Activated T-helper 1 cell treated with anti-CD3 and anti-CD28 coated beads, Interleukin-12 subunit alpha, Interleukin-12 subunit beta, Interleukin-2, Interleukin-4 antibody, amounts not matched to agents 30 ng/mL and 10 ng/mL and 1 ng/mL, durations not matched to agents 14 hours and 24 hours and 36 hours (primary cell): ENCODE results near the gene FCN2. TPM values are rescaled to one million over a fixed set of nuclear protein-coding genes. Genes with fewer than 3 reads are reported as not detected.

Experiments used
- DNase-seq: peaks from one replicate; pipeline ENCODE4 v3.0.0; 2021; ENCODE audit warnings: low spot score
- H3K27ac Mint-ChIP-seq: one replicate; pipeline ENCODE4 v1.8.0; 2021; ENCODE audit warnings: mild to moderate bottlenecking, mixed read lengths
- H3K27me3 Mint-ChIP-seq: one replicate; pipeline ENCODE4 v1.8.0; 2022; ENCODE audit warnings: mild to moderate bottlenecking, moderate library complexity, mixed read lengths; ENCODE audit not compliant: insufficient read depth
- H3K36me3 Mint-ChIP-seq: one replicate; pipeline ENCODE4 v1.8.0; 2021; ENCODE audit warnings: low read depth, mixed read lengths
- H3K4me1 Mint-ChIP-seq: one replicate; pipeline ENCODE4 v1.8.0; 2021; ENCODE audit warnings: low read depth, mixed read lengths
- H3K4me3 Mint-ChIP-seq: one replicate; pipeline ENCODE4 v1.8.0; 2021; ENCODE audit warnings: mild to moderate bottlenecking, moderate library complexity, mixed read lengths
- H3K9me3 Mint-ChIP-seq: one replicate; pipeline ENCODE4 v1.8.0; 2021; ENCODE audit warnings: mixed read lengths
- intact Hi-C: fragments of 100-400 bp; cut with micrococcal nuclease; formaldehyde crosslinking; loops from one replicate; pipeline ENCODE4 v1.15.1; 2024
- total RNA-seq: library from RNA; stranded (reverse); gene quantifications from 2 replicates; pipeline ENCODE4 v1.2.3, GENCODE V29; 2022

FCN2 gene
- total RNA-seq, 1 donor from 2014 or later, result not detected

DNA sequence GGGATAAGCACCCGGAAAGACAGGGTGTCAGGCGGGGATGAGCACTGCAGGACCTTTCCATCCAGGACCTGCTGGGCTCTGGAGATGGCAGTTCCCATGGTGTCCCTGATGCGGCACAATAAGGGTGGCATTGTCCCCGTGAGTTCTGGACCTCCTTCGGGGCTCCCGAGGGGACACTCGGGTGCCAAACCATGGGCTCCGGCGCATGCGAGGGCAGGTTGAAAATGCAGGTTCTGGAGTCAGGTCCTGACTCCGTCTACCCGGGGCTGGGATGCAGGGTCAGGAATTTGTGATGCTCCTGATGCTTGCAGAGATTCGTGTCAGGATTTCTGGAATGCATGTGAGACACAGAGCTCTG lies 682 bp downstream of the FCN2 start:
- Mint-ChIP-seq H3K27ac (no peak overlapping the region), H3K27me3 (peaks cover 2% of the 10 kb centered on the region), H3K4me3 (no peak overlapping the region), H3K4me1 (no peaks in the 10 kb centered on the region), H3K36me3 (no peaks in the 10 kb centered on the region), H3K9me3 (no peaks in the 10 kb centered on the region)
- intact Hi-C loops, result no loop called here
- DNase-seq, result no peak

DNA sequence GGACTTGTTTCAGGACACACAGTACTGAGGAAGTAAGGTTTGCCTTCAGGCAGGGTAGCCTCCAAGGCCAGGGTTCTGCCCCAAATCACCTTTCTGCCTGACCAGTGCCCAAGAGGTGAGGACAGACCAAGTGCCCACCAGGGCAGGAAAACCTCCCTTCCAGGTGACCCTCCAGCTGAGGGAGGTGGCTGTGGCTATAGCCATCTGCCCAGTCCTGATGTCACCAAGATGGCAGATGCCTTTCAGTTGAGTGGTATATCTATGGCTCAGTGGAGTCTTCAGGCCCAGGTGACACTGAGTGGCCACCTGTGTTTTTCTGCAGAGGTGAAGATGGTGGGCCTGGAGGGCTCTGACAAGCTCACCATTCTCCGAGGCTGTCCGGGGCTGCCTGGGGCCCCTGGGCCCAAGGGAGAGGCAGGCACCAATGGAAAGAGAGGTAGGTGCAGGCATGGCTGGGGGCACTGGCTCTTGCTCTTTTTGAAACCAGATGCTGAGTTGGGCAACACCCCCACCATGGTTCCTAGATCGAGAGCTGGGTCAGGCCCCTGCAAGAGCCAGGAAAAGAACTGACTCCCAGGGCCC lies 1.7 kb downstream of the FCN2 start:
- no peaks in the 10 kb centered on the region for H3K36me3 Mint-ChIP-seq
- H3K27ac Mint-ChIP-seq, result no peak overlapping the region
- H3K27me3 Mint-ChIP-seq, result peaks cover 2% of the 10 kb centered on the region
- no peaks in the 10 kb centered on the region for H3K4me1 Mint-ChIP-seq
- H3K9me3 Mint-ChIP-seq, result no peaks in the 10 kb centered on the region
- no peak for DNase-seq
- H3K4me3 Mint-ChIP-seq, result no peak overlapping the region
- intact Hi-C loops, result no loop called here

DNA sequence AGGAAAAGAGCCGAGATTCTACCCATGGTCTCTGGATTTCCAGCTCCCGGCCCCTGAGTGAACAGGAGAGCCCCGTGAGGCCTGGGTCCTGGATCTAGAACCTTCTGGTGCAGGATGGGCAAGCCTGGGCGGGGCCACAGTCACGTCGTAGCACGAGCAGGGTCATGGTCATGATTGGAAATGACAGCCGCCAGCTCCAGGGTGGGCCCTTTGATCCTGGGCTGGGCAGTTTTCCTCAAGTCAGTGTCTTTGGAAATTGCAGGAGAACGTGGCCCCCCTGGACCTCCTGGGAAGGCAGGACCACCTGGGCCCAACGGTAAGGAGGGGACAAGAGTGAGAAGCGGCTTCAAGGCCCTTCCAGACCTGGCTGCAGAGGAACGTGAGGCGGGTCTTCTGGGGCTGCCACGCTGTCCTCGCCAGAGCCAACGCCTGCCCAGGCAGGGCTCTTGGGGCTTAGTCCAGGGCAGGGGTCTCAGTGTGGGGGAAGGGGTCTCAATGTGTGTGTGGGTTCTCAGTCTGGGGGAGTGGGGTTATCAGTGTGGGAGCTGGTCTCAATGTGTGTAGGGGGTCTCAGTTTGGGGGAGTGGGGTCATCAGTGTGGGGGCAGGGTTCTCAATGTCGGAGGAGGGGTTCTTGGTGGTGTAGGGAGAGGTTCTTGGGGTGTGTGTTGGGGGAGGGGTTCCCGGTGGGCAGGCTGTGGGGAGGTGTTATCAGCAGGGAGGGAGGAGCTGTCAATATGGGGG lies 2.6 kb downstream of the FCN2 start:
- H3K27ac Mint-ChIP-seq, result no peak overlapping the region
- H3K4me1 Mint-ChIP-seq, result no peaks in the 10 kb centered on the region
- DNase-seq, result no peak
- H3K27me3 Mint-ChIP-seq, result peaks cover 2% of the 10 kb centered on the region
- no peaks in the 10 kb centered on the region for H3K36me3 Mint-ChIP-seq
- no peaks in the 10 kb centered on the region for H3K9me3 Mint-ChIP-seq
- H3K4me3 Mint-ChIP-seq, result no peak overlapping the region
- intact Hi-C loops, result no loop called here

DNA sequence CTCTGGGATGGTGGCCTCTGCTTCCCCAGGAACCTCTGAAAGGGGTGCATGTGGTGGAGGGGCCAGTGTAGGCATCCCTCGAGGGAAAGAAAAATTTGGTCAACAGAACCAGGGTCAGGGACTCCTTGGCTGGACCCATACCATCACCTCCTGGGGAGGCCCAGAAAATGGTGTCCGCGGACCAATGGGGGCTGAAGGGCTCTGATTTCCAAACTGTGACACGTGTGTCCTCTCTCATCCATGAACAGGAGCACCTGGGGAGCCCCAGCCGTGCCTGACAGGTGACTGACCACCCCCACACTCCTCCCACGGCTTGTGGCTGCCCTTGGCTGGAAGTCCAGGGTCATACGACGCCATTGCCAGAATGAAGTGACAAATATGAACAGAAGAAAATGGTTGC lies 3.9 kb downstream of the FCN2 start:
- intact Hi-C loops, result no loop called here
- Mint-ChIP-seq H3K27ac (no peak overlapping the region), H3K9me3 (no peaks in the 10 kb centered on the region), H3K4me1 (no peaks in the 10 kb centered on the region), H3K27me3 (peaks cover 2% of the 10 kb centered on the region), H3K36me3 (no peaks in the 10 kb centered on the region), H3K4me3 (no peak overlapping the region)
- no peak for DNase-seq

DNA sequence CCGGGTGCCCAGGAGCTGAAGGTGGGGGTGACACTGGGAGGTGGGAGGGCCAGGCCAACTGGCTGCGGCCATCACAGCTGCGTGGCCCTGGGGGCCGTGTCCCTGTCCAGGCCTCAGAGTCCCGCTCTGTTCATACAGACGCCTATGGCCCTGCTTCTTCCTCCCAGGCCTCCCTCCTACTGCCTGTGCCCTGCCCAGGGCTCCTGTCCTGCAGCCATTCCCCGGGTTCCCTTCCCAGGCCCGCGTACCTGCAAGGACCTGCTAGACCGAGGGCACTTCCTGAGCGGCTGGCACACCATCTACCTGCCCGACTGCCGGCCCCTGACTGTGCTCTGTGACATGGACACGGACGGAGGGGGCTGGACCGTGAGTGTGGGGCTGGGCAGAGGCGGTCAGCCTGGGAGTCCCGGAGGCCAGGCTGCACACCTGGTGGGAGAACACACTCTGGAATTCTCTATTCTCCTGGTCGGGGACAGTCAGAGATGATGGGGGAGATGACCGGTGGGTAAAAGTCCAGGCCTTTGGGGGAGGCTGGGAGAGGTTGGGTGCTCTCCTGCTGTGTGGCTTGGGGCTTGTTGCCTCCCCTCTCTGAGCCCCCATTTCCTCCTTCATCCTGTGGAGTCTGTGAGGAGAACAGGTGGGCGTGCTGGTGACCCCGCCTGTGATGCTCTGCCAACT lies 4.5 kb downstream of the FCN2 start:
- no peak for DNase-seq
- H3K4me1 Mint-ChIP-seq, result no peaks in the 10 kb centered on the region
- peaks cover 2% of the 10 kb centered on the region for H3K27me3 Mint-ChIP-seq
- no peak overlapping the region for H3K4me3 Mint-ChIP-seq
- H3K9me3 Mint-ChIP-seq, result no peaks in the 10 kb centered on the region
- H3K27ac Mint-ChIP-seq, result no peak overlapping the region
- no peaks in the 10 kb centered on the region for H3K36me3 Mint-ChIP-seq
- intact Hi-C loops, result no loop called here

DNA sequence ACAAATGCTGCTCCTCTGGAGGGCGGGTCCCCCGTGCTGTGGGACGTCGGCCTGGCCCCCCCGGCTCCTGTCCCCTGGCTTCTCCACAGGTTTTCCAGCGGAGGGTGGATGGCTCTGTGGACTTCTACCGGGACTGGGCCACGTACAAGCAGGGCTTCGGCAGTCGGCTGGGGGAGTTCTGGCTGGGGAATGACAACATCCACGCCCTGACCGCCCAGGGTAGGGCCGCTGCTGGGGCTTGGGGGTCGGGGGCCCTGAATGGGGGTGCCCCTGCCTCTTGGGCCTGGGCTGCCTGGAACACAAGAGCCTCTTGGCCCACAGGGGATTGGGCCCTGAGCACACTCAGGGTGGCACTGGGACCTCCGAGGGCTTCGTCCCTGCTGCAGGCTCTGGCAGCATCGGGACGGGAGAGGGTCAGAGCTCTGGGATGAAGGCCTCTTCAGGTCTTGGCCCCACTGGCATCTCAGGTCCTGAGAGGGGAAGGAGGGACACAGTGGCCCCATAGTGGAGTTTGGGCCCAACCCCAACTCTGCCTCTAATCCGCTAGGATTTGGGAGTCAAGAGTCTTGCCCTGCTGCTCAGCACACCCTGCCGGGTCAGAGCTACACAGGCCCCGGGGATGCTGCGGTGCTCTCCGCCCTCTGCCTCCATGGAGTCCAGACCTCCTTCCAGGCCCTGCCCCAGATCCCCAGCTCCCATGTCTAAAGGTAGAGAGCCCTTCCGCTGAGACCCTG lies 5.2 kb downstream of the FCN2 start:
- DNase-seq, result no peak
- Mint-ChIP-seq H3K36me3 (no peaks in the 10 kb centered on the region), H3K9me3 (no peaks in the 10 kb centered on the region), H3K27ac (no peak overlapping the region), H3K27me3 (peaks cover 2% of the 10 kb centered on the region), H3K4me3 (no peak overlapping the region), H3K4me1 (no peaks in the 10 kb centered on the region)
- intact Hi-C loops, result no loop called here

DNA sequence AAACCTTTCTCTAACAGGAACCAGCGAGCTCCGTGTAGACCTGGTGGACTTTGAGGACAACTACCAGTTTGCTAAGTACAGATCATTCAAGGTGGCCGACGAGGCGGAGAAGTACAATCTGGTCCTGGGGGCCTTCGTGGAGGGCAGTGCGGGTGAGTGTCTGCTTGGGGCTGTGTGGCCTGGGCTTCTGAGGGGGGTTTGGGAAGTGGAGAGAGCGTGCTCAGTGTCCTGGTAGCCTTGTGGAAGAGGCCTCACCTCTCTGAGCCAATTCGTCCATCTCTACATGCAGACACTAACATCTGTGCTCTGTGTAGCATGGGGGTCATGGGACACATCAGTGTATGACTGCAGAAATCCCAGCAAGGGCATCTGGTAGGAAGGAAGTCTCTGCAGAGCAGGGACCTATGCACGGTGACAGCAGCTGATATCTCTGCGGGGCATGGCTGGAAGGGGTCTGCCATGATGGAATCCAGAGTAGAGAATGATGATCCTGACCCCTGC lies 5.9 kb downstream of the FCN2 start:
- H3K4me1 Mint-ChIP-seq, result no peaks in the 10 kb centered on the region
- H3K36me3 Mint-ChIP-seq, result no peaks in the 10 kb centered on the region
- no peak overlapping the region for H3K4me3 Mint-ChIP-seq
- H3K27ac Mint-ChIP-seq, result no peak overlapping the region
- H3K27me3 Mint-ChIP-seq, result peaks cover 2% of the 10 kb centered on the region
- intact Hi-C loops, result no loop called here
- H3K9me3 Mint-ChIP-seq, result no peaks in the 10 kb centered on the region
- DNase-seq, result no peak

DNA sequence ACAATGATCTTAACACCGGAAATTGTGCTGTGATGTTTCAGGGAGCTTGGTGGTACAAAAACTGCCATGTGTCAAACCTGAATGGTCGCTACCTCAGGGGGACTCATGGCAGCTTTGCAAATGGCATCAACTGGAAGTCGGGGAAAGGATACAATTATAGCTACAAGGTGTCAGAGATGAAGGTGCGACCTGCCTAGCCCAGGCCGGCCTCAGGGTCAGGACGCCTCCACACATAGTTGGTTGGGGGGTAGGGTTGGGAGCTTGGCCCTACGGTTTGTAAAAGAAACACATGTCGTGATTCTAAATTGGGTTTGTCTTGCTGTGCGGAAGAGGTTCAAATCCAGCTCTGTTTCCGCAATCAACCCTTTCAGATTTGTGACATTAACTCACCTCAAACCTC lies 6.6 kb downstream of the FCN2 start:
- Mint-ChIP-seq H3K9me3 (no peaks in the 10 kb centered on the region), H3K27ac (no peak overlapping the region), H3K27me3 (peaks cover 2% of the 10 kb centered on the region), H3K36me3 (no peaks in the 10 kb centered on the region), H3K4me1 (no peaks in the 10 kb centered on the region), H3K4me3 (no peak overlapping the region)
- no peak for DNase-seq
- intact Hi-C loops, result no loop called here

DNA sequence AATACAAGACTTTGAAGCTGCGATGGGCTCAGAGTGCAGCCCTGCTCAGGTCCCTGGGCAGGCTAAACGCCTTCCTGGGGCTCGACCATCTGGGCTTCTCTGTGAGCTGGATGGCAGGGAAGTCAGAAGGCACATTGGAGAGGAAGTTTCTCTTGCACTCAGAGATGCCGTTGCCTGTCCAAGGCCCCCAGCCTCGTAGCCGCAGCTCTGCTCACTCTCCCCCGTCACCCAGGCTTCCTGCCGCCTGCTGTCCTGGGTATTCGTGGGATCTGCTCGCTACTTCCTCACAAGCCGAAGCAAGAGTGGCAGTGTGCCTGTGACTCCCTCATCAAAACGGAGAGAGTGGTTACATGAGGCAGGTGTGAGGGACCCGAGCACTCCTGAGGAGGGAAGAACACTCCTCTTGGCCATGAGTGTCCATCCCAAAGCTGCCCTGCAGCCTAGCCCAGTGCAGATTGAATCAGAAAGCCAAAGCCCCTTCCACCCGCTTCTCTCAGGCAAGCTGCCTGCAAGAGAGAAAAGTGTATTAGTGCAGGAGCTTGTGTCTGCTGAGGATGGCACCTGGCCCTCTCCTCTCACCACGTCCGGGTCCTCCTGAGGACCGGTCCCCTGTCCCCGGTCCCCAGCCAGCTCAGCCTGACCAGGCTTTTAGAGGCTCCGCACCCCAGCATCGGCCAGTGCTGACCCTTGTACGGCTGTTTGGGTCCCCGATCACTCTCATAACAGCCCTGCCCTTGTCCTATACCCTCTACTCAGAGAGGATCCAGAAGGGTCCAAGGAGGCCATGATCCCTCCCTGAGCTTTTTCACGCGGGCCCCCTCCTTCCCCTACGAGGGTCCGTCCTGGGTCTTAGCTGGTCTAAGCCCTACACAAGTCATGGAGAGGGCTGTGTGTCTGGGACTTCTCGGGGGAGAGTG lies 7.3 kb downstream of the FCN2 start:
- intact Hi-C loops, result no loop called here
- Mint-ChIP-seq H3K36me3 (no peaks in the 10 kb centered on the region), H3K9me3 (no peaks in the 10 kb centered on the region), H3K4me1 (no peaks in the 10 kb centered on the region), H3K27ac (no peak overlapping the region), H3K27me3 (peaks cover 2% of the 10 kb centered on the region), H3K4me3 (no peak overlapping the region)
- DNase-seq, result no peak

DNA sequence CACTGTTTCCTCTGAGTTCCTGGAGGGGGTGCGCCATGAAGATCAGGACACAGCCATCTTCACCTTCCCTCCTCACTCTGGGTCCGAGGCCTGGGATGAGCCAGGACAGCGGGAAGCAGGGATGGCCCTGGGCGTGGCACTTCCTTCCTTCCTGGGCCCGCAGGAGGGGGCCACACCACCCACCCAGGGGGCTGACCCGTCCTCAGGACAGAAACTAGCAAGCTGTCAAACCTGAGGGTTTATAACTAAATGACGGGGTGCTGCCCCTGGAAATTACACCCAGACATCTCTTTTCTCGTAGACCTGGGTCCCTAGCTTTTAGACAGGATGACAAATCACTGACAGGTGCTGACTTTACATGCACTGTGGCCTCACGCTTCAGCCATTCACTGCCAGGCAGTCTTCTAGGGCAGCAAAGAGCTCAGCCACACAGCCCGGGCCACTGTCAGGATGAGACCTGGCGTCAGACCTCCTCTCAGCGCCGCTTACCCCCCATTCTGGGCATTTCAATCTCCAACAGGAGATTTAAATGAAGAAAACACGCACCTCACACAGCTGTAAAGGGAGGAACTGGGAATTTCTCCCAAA lies 8.1 kb downstream of the FCN2 start:
- Mint-ChIP-seq H3K27me3 (peaks cover 2% of the 10 kb centered on the region), H3K36me3 (no peaks in the 10 kb centered on the region), H3K9me3 (no peaks in the 10 kb centered on the region), H3K27ac (no peak overlapping the region), H3K4me3 (no peak overlapping the region), H3K4me1 (no peaks in the 10 kb centered on the region)
- DNase-seq, result no peak
- intact Hi-C loops, result no loop called here

DNA sequence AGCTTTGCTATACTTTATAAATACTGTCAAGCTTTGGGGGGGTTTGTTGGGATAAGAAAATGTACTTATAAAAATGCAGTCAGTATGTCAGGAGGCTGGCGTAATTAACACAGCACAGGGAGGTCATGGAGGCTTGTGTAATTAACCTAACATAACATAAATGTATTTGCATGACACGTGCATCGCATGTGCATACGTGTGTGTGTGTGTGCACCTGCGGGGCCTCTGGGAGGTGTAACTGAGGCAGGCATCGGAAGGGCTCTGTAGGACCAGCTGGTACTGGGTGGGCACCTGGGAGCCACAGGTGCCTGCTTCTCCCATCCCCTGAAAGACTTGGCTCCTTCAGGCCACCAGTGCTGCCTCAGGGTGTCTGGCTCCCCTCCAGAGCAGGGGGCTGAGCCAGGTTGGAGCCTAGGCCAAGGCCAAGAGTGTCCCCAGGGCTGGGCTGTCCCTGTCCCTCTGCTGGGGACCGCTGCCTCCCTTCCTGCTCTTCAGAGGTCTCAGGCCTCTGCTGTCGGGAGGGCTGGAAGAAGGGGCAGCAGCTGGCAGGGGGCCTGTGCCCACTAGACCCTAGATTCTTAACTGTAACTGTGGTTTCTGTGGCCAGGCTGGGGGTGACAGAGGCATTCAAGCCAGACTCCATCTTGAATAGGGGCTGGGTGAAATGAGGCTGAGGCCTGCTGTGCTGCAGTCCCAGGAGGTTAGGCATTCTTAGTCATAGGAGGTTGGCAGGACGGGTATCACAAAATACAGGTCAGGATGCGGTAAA lies 9.0 kb downstream of the FCN2 start:
- Mint-ChIP-seq H3K36me3 (no peaks in the 10 kb centered on the region), H3K4me3 (no peak overlapping the region), H3K4me1 (no peaks in the 10 kb centered on the region), H3K27ac (no peak overlapping the region), H3K9me3 (no peaks in the 10 kb centered on the region), H3K27me3 (peaks cover 2% of the 10 kb centered on the region)
- intact Hi-C loops, result no loop called here
- no peak for DNase-seq
